PC-3 (cell line): ENCODE results near the gene KCNH1. TPM values are rescaled to one million over a fixed set of nuclear protein-coding genes. Genes with fewer than 3 reads are reported as not detected.

ENCODE experiments used
- ATAC-seq: fragments of 200-7000 bp; cut with Tn5 transposase; 2 replicates; pipeline ENCODE4 v1.9.1; 2020; ENCODE audit warnings: mild to moderate bottlenecking, moderate library complexity
- BruUV-seq: library from RNA; stranded (reverse); fragments of 400-500 nt; replicated peaks from 2 replicates; lab custom pipeline; 2021; lab: Mats Ljungman, UMichigan
- CTCF ChIA-PET: fragments of 300-600 bp; sonication (Branson Sonifier 250); formaldehyde crosslinking; loops from one replicate; lab custom pipeline; 2022; ENCODE audit warnings: antibody characterized with exemption; lab: Charles Lee
- POLR2A ChIA-PET: fragments of 300-600 bp; sonication (Branson Sonifier 250); formaldehyde crosslinking; loops from one replicate; lab custom pipeline; 2022; ENCODE audit warnings: antibody characterized with exemption; ENCODE audit not compliant: unreplicated experiment; lab: Charles Lee
- DNase-seq: peaks from one replicate; pipeline ENCODE4 v3.0.0-alpha.2; 2015
- H2AFZ ChIP-seq: fragments of 300-600 bp; sonication (generic); 2 replicates; pipeline ENCODE4 v1.6.0; 2016; ENCODE audit warnings: antibody characterized with exemption, low read length
- H3F3A ChIP-seq: fragments of 300-600 bp; sonication (generic); one replicate; pipeline ENCODE4 v1.6.0; 2017; ENCODE audit warnings: antibody characterized with exemption, low read length, control low read depth, mild to moderate bottlenecking; ENCODE audit not compliant: unreplicated experiment
- H3K27ac ChIP-seq: fragments of 300-600 bp; sonication (generic); 2 replicates; pipeline ENCODE4 v1.5.1; 2016; ENCODE audit warnings: mild to moderate bottlenecking, low read length
- H3K27me3 ChIP-seq: fragments of 300-600 bp; sonication (generic); 2 replicates; pipeline ENCODE4 v1.6.1; 2016; ENCODE audit warnings: low read length, mixed read lengths
- H3K36me3 ChIP-seq: fragments of 300-600 bp; sonication (generic); 2 replicates; pipeline ENCODE4 v1.6.1; 2016; ENCODE audit warnings: low read depth, mixed run types, low read length, mixed read lengths
- H3K4me1 ChIP-seq: fragments of 300-600 bp; sonication (generic); 2 replicates; pipeline ENCODE4 v1.5.1; 2016; ENCODE audit warnings: low read length; ENCODE audit not compliant: insufficient read depth
- H3K4me2 ChIP-seq: fragments of 300-600 bp; sonication (generic); 2 replicates; pipeline ENCODE4 v1.6.0; 2016; ENCODE audit warnings: low read length
- H3K4me3 ChIP-seq: fragments of 300-600 bp; sonication (generic); 2 replicates; pipeline ENCODE4 v1.5.1; 2016; ENCODE audit warnings: mild to moderate bottlenecking, low read length, mixed read lengths
- H3K79me2 ChIP-seq: fragments of 300-600 bp; sonication (generic); 2 replicates; pipeline ENCODE4 v1.6.1; 2017; ENCODE audit warnings: low read length, mixed read lengths
- H3K9ac ChIP-seq: fragments of 300-600 bp; sonication (generic); 2 replicates; pipeline ENCODE4 v1.6.0; 2016; ENCODE audit warnings: mild to moderate bottlenecking, low read length
- H3K9me2 ChIP-seq: fragments of 300-600 bp; sonication (generic); replicated peaks from 2 replicates; pipeline ENCODE4 v1.6.1; 2016; ENCODE audit warnings: mixed run types, low read length, mixed read lengths
- H3K9me3 ChIP-seq: fragments of 300-600 bp; sonication (generic); 2 replicates; pipeline ENCODE4 v1.6.1; 2016; ENCODE audit warnings: low read length, mixed read lengths
- H4K20me1 ChIP-seq: fragments of 300-600 bp; sonication (generic); 2 replicates; pipeline ENCODE4 v1.6.1; 2016; ENCODE audit warnings: low read length, mixed read lengths
- EZH2 ChIP-seq: fragments of 300-600 bp; sonication (generic); IDR thresholded peaks from one replicate; pipeline ENCODE4 v1.6.1; 2017; ENCODE audit warnings: antibody characterized with exemption, mild to moderate bottlenecking, low read length; ENCODE audit not compliant: unreplicated experiment
- EZH2phosphoT487 ChIP-seq: fragments of 300-600 bp; sonication (generic); IDR thresholded peaks from 2 replicates; pipeline ENCODE4 v1.6.1; 2018; ENCODE audit warnings: mild to moderate bottlenecking, antibody characterized with exemption, low read length, borderline replicate concordance
- intact Hi-C: fragments of 100-400 bp; cut with micrococcal nuclease; formaldehyde crosslinking; loops from 2 replicates; pipeline ENCODE4 v1.9.0; 2023
- total RNA-seq: library from RNA; depleted of rRNA; stranded (reverse); fragments of >200 nt; gene quantifications from 2 replicates; pipeline ENCODE4 v1.2.3, GENCODE V29; 2014
- TF ChIP-seq, protein P1 (sequence below): fragments of 300-600 bp; sonication (generic); conservative IDR thresholded peaks from 2 replicates; pipeline ENCODE4 v1.5.1; 2017; ENCODE audit warnings: antibody characterized with exemption, low read depth, mild to moderate bottlenecking, low read length

The KCNH1 gene
- total RNA-seq, 1 experiment from 2014 or later = not detected

DNA sequence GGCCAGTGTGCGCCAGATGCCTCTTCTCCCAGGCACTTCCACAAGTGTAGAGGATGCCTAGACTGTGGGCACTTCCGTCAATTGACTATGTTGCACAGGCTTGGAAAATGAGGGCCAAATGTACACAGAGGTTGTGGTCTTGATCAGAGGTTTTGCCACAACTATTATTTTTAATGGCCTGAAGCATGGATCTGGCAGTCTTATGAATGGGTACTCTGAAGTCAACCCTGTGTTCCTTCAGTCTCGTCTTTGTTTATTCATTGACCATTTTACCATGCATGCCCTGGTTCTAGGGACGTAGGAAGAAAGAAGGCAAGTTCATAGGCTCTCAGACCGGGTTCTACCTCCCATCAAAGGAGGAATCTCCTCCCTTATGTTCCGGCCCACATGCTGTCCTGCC lies 476.1 kb downstream of the KCNH1 start:
- no peaks in the 10 kb centered on the region for H3K27me3 ChIP-seq
- DNase-seq (no peak), ATAC-seq (no peak)
- no peak overlapping the region for H3K4me2 ChIP-seq
- H3K79me2 ChIP-seq = no peaks in the 10 kb centered on the region
- no TSS peak for BruUV-seq
- no peaks in the 10 kb centered on the region for H3K4me1 ChIP-seq
- no peaks in the 10 kb centered on the region for H4K20me1 ChIP-seq
- no peak overlapping the region for H3K9ac ChIP-seq
- ChIA-PET POLR2A (no interaction called here), CTCF (no interaction called here)
- H2AFZ ChIP-seq = no peak overlapping the region
- H3K9me2 ChIP-seq = no peaks in the 10 kb centered on the region
- H3F3A ChIP-seq = no peaks in the 10 kb centered on the region
- intact Hi-C loops = no loop called here
- H3K4me3 ChIP-seq = no peak overlapping the region
- no peaks in the 10 kb centered on the region for H3K36me3 ChIP-seq
- H3K9me3 ChIP-seq = no peaks in the 10 kb centered on the region
- H3K27ac ChIP-seq = no peak overlapping the region
- no peak for TF ChIP-seq EZH2phosphoT487
- TF ChIP-seq, protein P1, sequence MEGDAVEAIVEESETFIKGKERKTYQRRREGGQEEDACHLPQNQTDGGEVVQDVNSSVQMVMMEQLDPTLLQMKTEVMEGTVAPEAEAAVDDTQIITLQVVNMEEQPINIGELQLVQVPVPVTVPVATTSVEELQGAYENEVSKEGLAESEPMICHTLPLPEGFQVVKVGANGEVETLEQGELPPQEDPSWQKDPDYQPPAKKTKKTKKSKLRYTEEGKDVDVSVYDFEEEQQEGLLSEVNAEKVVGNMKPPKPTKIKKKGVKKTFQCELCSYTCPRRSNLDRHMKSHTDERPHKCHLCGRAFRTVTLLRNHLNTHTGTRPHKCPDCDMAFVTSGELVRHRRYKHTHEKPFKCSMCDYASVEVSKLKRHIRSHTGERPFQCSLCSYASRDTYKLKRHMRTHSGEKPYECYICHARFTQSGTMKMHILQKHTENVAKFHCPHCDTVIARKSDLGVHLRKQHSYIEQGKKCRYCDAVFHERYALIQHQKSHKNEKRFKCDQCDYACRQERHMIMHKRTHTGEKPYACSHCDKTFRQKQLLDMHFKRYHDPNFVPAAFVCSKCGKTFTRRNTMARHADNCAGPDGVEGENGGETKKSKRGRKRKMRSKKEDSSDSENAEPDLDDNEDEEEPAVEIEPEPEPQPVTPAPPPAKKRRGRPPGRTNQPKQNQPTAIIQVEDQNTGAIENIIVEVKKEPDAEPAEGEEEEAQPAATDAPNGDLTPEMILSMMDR = no peak
- TF ChIP-seq EZH2 = no peak

DNA sequence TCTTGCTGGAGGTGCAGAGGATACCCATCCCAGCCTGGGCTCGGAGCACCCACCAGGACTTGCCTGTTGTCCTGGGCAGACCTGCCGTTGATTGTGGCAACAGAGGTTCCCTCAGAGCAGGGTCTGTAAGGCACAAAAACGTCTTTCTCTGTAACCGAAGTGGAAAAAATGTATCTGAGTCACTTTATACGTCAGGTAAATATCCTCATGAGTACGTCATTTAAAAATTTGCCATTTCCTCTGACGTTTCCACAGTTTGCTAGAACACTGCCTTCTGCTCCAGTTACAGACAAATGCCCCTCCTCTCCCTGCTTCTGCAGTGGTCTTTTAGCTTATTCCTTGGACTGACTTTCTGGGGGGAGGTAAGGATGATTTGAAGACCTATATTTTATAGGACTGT lies 478.4 kb downstream of the KCNH1 start:
- H4K20me1 ChIP-seq = no peaks in the 10 kb centered on the region
- ChIA-PET CTCF (no interaction called here), POLR2A (no interaction called here)
- H3K9ac ChIP-seq = no peak overlapping the region
- DNase-seq (no peak), ATAC-seq (no peak)
- H3K9me3 ChIP-seq = no peaks in the 10 kb centered on the region
- H3K4me2 ChIP-seq = no peak overlapping the region
- H3K27me3 ChIP-seq = no peaks in the 10 kb centered on the region
- H3K79me2 ChIP-seq = no peaks in the 10 kb centered on the region
- H3K4me3 ChIP-seq = no peak overlapping the region
- no peaks in the 10 kb centered on the region for H3K9me2 ChIP-seq
- no peak overlapping the region for H3K27ac ChIP-seq
- BruUV-seq = no TSS peak
- TF ChIP-seq EZH2phosphoT487 (no peak), EZH2 (no peak)
- TF ChIP-seq, protein P1 = no peak
- no peaks in the 10 kb centered on the region for H3F3A ChIP-seq
- no peak overlapping the region for H2AFZ ChIP-seq
- no peaks in the 10 kb centered on the region for H3K4me1 ChIP-seq
- H3K36me3 ChIP-seq = no peaks in the 10 kb centered on the region
- intact Hi-C loops = no loop called here

DNA sequence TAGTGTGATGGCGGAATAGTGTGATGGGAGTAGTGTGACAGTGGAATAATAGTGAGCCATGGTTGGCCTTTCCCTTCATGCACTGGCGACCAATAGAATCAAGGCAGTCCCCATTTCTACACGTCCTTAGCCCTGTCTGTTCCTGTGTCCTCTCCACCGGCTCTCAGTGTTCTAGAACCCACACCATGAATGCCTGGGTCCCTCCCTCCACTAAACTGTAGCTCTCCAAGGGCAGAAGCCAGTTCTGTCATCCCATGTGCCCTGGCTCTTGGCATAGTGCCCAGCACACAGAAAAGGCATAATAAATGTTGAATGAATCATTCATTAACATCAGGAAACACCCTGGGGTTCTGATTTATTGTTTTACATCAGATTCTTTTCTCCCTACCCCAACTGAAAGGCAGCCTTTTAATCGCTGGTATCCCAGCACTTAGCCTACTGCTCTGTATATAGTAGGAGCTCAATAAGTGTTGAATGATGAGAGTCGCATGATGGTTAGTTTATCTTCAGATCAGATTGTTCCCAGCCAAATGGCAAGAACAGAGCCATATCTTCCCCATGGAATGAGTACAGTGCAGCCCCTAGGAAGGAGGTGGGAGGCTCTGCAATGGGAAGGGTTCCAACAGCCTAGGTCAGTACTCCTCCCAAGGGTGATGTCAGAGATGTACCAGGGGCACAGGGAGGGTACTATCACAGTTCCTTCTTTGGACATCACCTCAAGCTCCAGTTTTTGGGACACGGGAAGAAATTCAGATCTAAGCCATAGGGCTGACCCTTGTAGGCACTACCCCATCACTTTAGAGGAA lies 479.6 kb downstream of the KCNH1 start:
- intact Hi-C loops = no loop called here
- ChIA-PET POLR2A (no interaction called here), CTCF (no interaction called here)
- no peaks in the 10 kb centered on the region for H3K36me3 ChIP-seq
- no TSS peak for BruUV-seq
- ATAC-seq (no peak), DNase-seq (no peak)
- no peaks in the 10 kb centered on the region for H3K9me3 ChIP-seq
- no peak overlapping the region for H3K27ac ChIP-seq
- no peak overlapping the region for H2AFZ ChIP-seq
- H4K20me1 ChIP-seq = no peaks in the 10 kb centered on the region
- no peaks in the 10 kb centered on the region for H3K27me3 ChIP-seq
- H3F3A ChIP-seq = no peaks in the 10 kb centered on the region
- no peaks in the 10 kb centered on the region for H3K79me2 ChIP-seq
- H3K9ac ChIP-seq = no peak overlapping the region
- H3K4me3 ChIP-seq = no peak overlapping the region
- no peaks in the 10 kb centered on the region for H3K9me2 ChIP-seq
- TF ChIP-seq EZH2 (no peak), EZH2phosphoT487 (no peak)
- TF ChIP-seq, protein P1 = no peak
- no peak overlapping the region for H3K4me2 ChIP-seq
- no peaks in the 10 kb centered on the region for H3K4me1 ChIP-seq
